K562 (cell line): Measurements from ENCODE around the gene SMIM13. TPM values are rescaled to one million over a fixed set of nuclear protein-coding genes. Genes with fewer than 3 reads are reported as not detected.
A peak's percentile ranks its signal among the peaks of the same experiment; 100 is the strongest.

ENCODE experiments used
- CBX1 ChIP-seq: sonication (generic); IDR thresholded peaks from 2 replicates; pipeline ENCODE4 v1.6.1; 2016; ENCODE audit warnings: antibody characterized with exemption, low read depth, mild to moderate bottlenecking
- CHD2 ChIP-seq: IDR thresholded peaks from 2 replicates; pipeline ENCODE4 v1.6.1; 2011; ENCODE audit warnings: low read depth, low read length
- FOSL1 ChIP-seq: fragments of 200-800 bp; sonication (Bioruptor generic); conservative IDR thresholded peaks from 2 replicates; pipeline ENCODE4 v1.6.1; 2016; ENCODE audit warnings: missing genetic modification characterization, missing compliant biosample characterization
- IFI16 ChIP-seq: fragments of 250-450 bp; sonication (Bioruptor Pico); IDR thresholded peaks from 2 replicates; pipeline ENCODE4 v2.1.2; 2022; ENCODE audit warnings: mild to moderate bottlenecking, inconsistent platforms
- JUND ChIP-seq, 2 experiments: IDR thresholded peaks; 2 replicates in 1 of 2; 3 replicates in 1 of 2; pipeline ENCODE4 v1.6.1; 2011; ENCODE audit warnings: borderline replicate concordance in 2 of 2, low read depth in 2 of 2, low read length in 2 of 2, improper control_type of control experiment in 1 of 2, missing biosample characterization in 1 of 2, missing genetic modification characterization in 1 of 2, missing genetic modification reagents in 1 of 2
- L3MBTL2 ChIP-seq: fragments of 450-650 bp; IDR thresholded peaks from 2 replicates; pipeline ENCODE4 v1.6.1; 2016; ENCODE audit warnings: mild to moderate bottlenecking, moderate library complexity
- MBD2 ChIP-seq: sonication (generic); IDR thresholded peaks from 2 replicates; pipeline ENCODE4 v1.6.1; 2016; ENCODE audit warnings: low read depth, borderline replicate concordance
- MGA ChIP-seq: fragments of 450-650 bp; IDR thresholded peaks from 2 replicates; pipeline ENCODE4 v1.6.1; 2016; ENCODE audit warnings: mild to moderate bottlenecking, moderate library complexity
- NCOA1 ChIP-seq: fragments of 450-650 bp; IDR thresholded peaks from 2 replicates; pipeline ENCODE4 v1.6.1; 2016; ENCODE audit warnings: low read depth
- SNAPC5 ChIP-seq: fragments of 250-450 bp; sonication (Bioruptor Pico); IDR thresholded peaks from 2 replicates; pipeline ENCODE4 v1.8.0; 2021; ENCODE audit warnings: moderate library complexity, mild to moderate bottlenecking, inconsistent platforms
- ZBTB5 ChIP-seq: fragments of 450-650 bp; IDR thresholded peaks from 2 replicates; pipeline ENCODE4 v1.6.1; 2017; ENCODE audit warnings: antibody characterized with exemption
- ZFP30 ChIP-seq: fragments of 250-450 bp; sonication (Bioruptor Pico); IDR thresholded peaks from 2 replicates; pipeline ENCODE4 v1.8.0; 2022; ENCODE audit warnings: moderate library complexity, mild to moderate bottlenecking, inconsistent platforms, borderline replicate concordance
- ZNF695 ChIP-seq: fragments of 450-650 bp; formaldehyde crosslinking; IDR thresholded peaks from 2 replicates; pipeline ENCODE4 v1.4.0; 2020; ENCODE audit warnings: mild to moderate bottlenecking, moderate library complexity
- polyA plus RNA-seq, 8 experiments: library from polyadenylated mRNA; depleted of rRNA in 4 of 8; stranded (reverse) in 5 of 8; unstranded in 3 of 8; fragments of >200 nt; fragmentation: Nextera tagmentation in 2 of 8; fragmentation: Illumina TruSeq in 1 of 8; extraction: Ambion mirVana in 2 of 8; extraction: Trizol in 1 of 8; gene quantifications; 2 replicates each; pipeline versions ENCODE4 v1.2.1 to v1.2.3, GENCODE V29; 2011 to 2014; ENCODE audit warnings: inconsistent platforms in 1 of 8, missing spikeins in 1 of 8
- total RNA-seq, 7 experiments: library from RNA; depleted of rRNA in 6 of 7; stranded (reverse); fragments of >200 nt in 6 of 7; fragmentation: Illumina TruSeq in 2 of 7; extraction: Trizol in 2 of 7; gene quantifications; 2 replicates each; pipeline versions ENCODE4 v1.2.1 to v1.2.3, GENCODE V29; 2011 to 2021; ENCODE audit warnings: low replicate concordance in 1 of 7

SMIM13 gene
- total and polyA plus RNA-seq, 9 of the 15 experiments (the other 6 are each of a cell fraction or from before 2014, with no cell fraction given) = 5.5 to 24.8 (median 11.7) TPM

GRCh38 chr6:11111769-11112437 lies 18.3 kb downstream of the SMIM13 start (continued):
- TF ChIP-seq MGA = peak; percentile 25
- no peak for TF ChIP-seq MBD2
- peak; percentile 37; the same call in 1 of the 2 replicates for TF ChIP-seq CBX1
- no peak for TF ChIP-seq ZFP30 (CRISPR knock-in tag)
- 0 out of 2 replicates have a peak, but pooled peaks have one; percentile 17 for TF ChIP-seq JUND (IDR thresholded peaks at IDR 0.05; ENCODE audit: borderline replicate concordance, low read depth, low read length)
- no peak; the same call in 2 of the 3 replicates for TF ChIP-seq JUND (tag; IDR thresholded peaks at IDR 0.05; ENCODE audit: borderline replicate concordance, low read depth, low read length)
- TF ChIP-seq ZBTB5 = no peak
- no peak for TF ChIP-seq IFI16 (CRISPR knock-in tag)
- TF ChIP-seq FOSL1 (tag) = peak; percentile 40; the same call in 1 of the 2 replicates
- TF ChIP-seq NCOA1 = no peak
- TF ChIP-seq ZNF695 (CRISPR knock-in tag) = no peak
- no peak for TF ChIP-seq CHD2
- peak; percentile 24; the same call in 1 of the 2 replicates for TF ChIP-seq L3MBTL2
- no peak for TF ChIP-seq SNAPC5
